Calu3 (cell line): ENCODE measurements around the gene VSIG10. TPM values are rescaled to one million over a fixed set of nuclear protein-coding genes. Genes with fewer than 3 reads are reported as not detected.

Source experiments
- BruUV-seq: library from RNA; stranded (reverse); fragments of 400-500 nt; replicated peaks from 2 replicates; lab custom pipeline; 2021; lab: Mats Ljungman, UMichigan
- CTCF ChIA-PET: fragments of 300-600 bp; sonication (Branson Sonifier 250); formaldehyde crosslinking; loops from one replicate; lab custom pipeline; 2022; ENCODE audit warnings: antibody characterized with exemption; lab: Charles Lee
- DNase-seq: peaks from one replicate; pipeline ENCODE4 v3.0.0; 2022
- H3K27ac Mint-ChIP-seq: one replicate; pipeline ENCODE4 v1.8.0; 2022; ENCODE audit warnings: mixed read lengths; ENCODE audit not compliant: unreplicated experiment
- H3K27me3 Mint-ChIP-seq: one replicate; pipeline ENCODE4 v1.8.0; 2022; ENCODE audit warnings: mixed read lengths; ENCODE audit not compliant: unreplicated experiment
- H3K36me3 Mint-ChIP-seq: one replicate; pipeline ENCODE4 v1.8.0; 2022; ENCODE audit warnings: mild to moderate bottlenecking, moderate library complexity, mixed read lengths; ENCODE audit not compliant: insufficient read depth, unreplicated experiment
- H3K4me1 Mint-ChIP-seq: one replicate; pipeline ENCODE4 v1.8.0; 2022; ENCODE audit warnings: mild to moderate bottlenecking, low read depth, mixed read lengths; ENCODE audit not compliant: unreplicated experiment
- H3K4me3 Mint-ChIP-seq: one replicate; pipeline ENCODE4 v1.8.0; 2022; ENCODE audit warnings: mild to moderate bottlenecking, low read depth, moderate library complexity, mixed read lengths; ENCODE audit not compliant: unreplicated experiment
- H3K9me3 Mint-ChIP-seq: one replicate; pipeline ENCODE4 v1.8.0; 2022; ENCODE audit warnings: low read depth, mixed read lengths; ENCODE audit not compliant: unreplicated experiment
- intact Hi-C: fragments of 100-400 bp; cut with micrococcal nuclease; formaldehyde crosslinking; loops from one replicate; pipeline ENCODE4 v1.10.0; 2022; ENCODE audit not compliant: unreplicated experiment
- total RNA-seq: library from RNA; stranded (reverse); gene quantifications from 2 replicates; pipeline ENCODE4 v1.2.3, GENCODE V29; 2022
- TF ChIP-seq, protein P1 (sequence below): fragments of 200-600 bp; IDR thresholded peaks from one replicate; pipeline ENCODE4 v1.8.0; 2022; ENCODE audit warnings: antibody characterized with exemption; ENCODE audit not compliant: unreplicated experiment

VSIG10 gene
- total RNA-seq, 1 experiment from 2014 or later: 53.6 TPM

- Mint-ChIP-seq H3K4me3 (no peak overlapping the region), H3K27me3 (no peaks in the 10 kb centered on the region), H3K36me3 (peaks cover 64% of the 10 kb centered on the region), H3K4me1 (no peaks in the 10 kb centered on the region), H3K9me3 (no peaks in the 10 kb centered on the region), H3K27ac (no peak overlapping the region)
- intact Hi-C loops: no loop called here
- no peak for DNase-seq
- BruUV-seq: no TSS peak
- TF ChIP-seq, protein P1, sequence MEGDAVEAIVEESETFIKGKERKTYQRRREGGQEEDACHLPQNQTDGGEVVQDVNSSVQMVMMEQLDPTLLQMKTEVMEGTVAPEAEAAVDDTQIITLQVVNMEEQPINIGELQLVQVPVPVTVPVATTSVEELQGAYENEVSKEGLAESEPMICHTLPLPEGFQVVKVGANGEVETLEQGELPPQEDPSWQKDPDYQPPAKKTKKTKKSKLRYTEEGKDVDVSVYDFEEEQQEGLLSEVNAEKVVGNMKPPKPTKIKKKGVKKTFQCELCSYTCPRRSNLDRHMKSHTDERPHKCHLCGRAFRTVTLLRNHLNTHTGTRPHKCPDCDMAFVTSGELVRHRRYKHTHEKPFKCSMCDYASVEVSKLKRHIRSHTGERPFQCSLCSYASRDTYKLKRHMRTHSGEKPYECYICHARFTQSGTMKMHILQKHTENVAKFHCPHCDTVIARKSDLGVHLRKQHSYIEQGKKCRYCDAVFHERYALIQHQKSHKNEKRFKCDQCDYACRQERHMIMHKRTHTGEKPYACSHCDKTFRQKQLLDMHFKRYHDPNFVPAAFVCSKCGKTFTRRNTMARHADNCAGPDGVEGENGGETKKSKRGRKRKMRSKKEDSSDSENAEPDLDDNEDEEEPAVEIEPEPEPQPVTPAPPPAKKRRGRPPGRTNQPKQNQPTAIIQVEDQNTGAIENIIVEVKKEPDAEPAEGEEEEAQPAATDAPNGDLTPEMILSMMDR: no peak
- CTCF ChIA-PET: interaction anchor here (0.7 kb wide), 1 partner anchor 9 kb away, joined by 3 read pairs; no protein-coding TSS in a partner anchor
Observed at GRCh38 chr12:118044075-118044474, 59.7 kb downstream of the VSIG10 start.

GRCh38 chr12:118042091-118042490 is 61.7 kb downstream of the VSIG10 start:
- no peak for DNase-seq
- CTCF ChIA-PET: interaction anchor here (0.7 kb wide), 1 partner anchor 547 kb away, joined by 8 read pairs; no protein-coding TSS in a partner anchor
- TF ChIP-seq, protein P1: no peak
- Mint-ChIP-seq H3K36me3 (peaks cover 73% of the 10 kb centered on the region), H3K4me3 (no peak overlapping the region), H3K9me3 (no peaks in the 10 kb centered on the region), H3K27ac (no peak overlapping the region), H3K4me1 (no peaks in the 10 kb centered on the region), H3K27me3 (no peaks in the 10 kb centered on the region)
- BruUV-seq: no TSS peak
- intact Hi-C loops: no loop called here

DNA sequence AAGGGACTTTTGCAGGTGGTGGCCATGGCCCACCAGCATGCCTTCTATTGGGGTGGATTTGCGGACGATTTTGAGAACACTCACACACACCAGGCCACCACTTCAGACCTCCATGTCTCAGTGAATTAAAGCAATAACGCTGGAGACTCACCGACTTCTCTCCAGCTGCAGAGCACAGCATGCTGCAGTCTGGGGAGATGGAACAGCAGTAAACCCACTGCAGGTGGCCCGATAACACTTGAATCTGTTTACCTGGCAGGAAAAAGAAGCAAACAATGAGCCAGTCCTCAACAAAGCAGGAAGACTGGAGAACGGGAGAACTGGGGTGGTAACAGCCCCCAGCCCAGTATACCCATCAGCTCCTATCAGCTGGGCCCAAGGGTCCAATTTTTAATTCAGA is 65.7 kb downstream of the VSIG10 start:
- peaks cover 84% of the 10 kb centered on the region for H3K36me3 Mint-ChIP-seq
- intact Hi-C loops: no loop called here
- TF ChIP-seq, protein P1: no peak
- H3K4me1 Mint-ChIP-seq: no peaks in the 10 kb centered on the region
- no peak overlapping the region for H3K27ac Mint-ChIP-seq
- no TSS peak for BruUV-seq
- CTCF ChIA-PET: no interaction called here
- no peaks in the 10 kb centered on the region for H3K9me3 Mint-ChIP-seq
- H3K27me3 Mint-ChIP-seq: no peaks in the 10 kb centered on the region
- no peak overlapping the region for H3K4me3 Mint-ChIP-seq
- no peak for DNase-seq

- TF ChIP-seq, protein P1: no peak
- Mint-ChIP-seq H3K36me3 (peaks cover 81% of the 10 kb centered on the region), H3K4me3 (no peak overlapping the region), H3K4me1 (no peaks in the 10 kb centered on the region), H3K27ac (no peak overlapping the region), H3K27me3 (no peaks in the 10 kb centered on the region), H3K9me3 (no peaks in the 10 kb centered on the region)
- DNase-seq: no peak
- CTCF ChIA-PET: interaction anchor here (0.7 to 2.8 kb wide), 2 partner anchors 162 to 1541 kb away, joined by 4 to 12 read pairs; no protein-coding TSS in a partner anchor
- no TSS peak for BruUV-seq
- intact Hi-C loops: no loop called here
Observed at GRCh38 chr12:118036672-118037411, 67.0 kb downstream of the VSIG10 start.
